GM12878 (cell line): ENCODE results near the gene ADGRL3. TPM values are rescaled to one million over a fixed set of nuclear protein-coding genes. Genes with fewer than 3 reads are reported as not detected.
"Not testable (repeated sequence)": the region's sequence is repeated elsewhere in the genome, so short reads cannot be mapped to it uniquely, and the experiment has no call there.

Source experiments
- ATAC-seq: fragments of 200-7000 bp; cut with Tn5 transposase; 3 replicates; pipeline ENCODE4 v1.9.1; 2020; ENCODE audit warnings: mild to moderate bottlenecking, moderate library complexity
- BruUV-seq: library from RNA; stranded (reverse); fragments of 400-500 nt; replicated peaks from 2 replicates; lab custom pipeline; 2021; lab: Mats Ljungman, UMichigan
- CTCF ChIA-PET: fragments of 300-600 bp; sonication (Branson Sonifier 250); formaldehyde crosslinking; extraction: SDS; loops from one replicate; lab custom pipeline; 2021; ENCODE audit warnings: inconsistent platforms; lab: Yijun Ruan, JAX
- POLR2A ChIA-PET: fragments of 350-600 bp; formaldehyde crosslinking; extraction: SDS; loops from one replicate; lab custom pipeline; 2021; ENCODE audit warnings: inconsistent platforms; lab: Charles Lee
- RAD21 ChIA-PET: fragments of 300-600 bp; sonication (Branson Sonifier 250); formaldehyde crosslinking; loops from one replicate; lab custom pipeline; 2023; ENCODE audit warnings: antibody characterized with exemption; ENCODE audit not compliant: unreplicated experiment; lab: Charles Lee
- SMC1A ChIA-PET: fragments of 300-600 bp; sonication (Branson Sonifier 250); formaldehyde crosslinking; loops from one replicate; lab custom pipeline; 2023; ENCODE audit not compliant: unreplicated experiment, uncharacterized antibody; lab: Charles Lee
- DNase-seq: peaks from one replicate; pipeline ENCODE4 v3.0.0-alpha.2; 2011; ENCODE audit warnings: low read depth, low spot score
- FAIRE-seq: peaks from 3 replicates; lab custom pipeline; 2011; peaks lifted over from hg19 to GRCh38; lab: Jason Lieb, UNC
- H2AFZ ChIP-seq: 2 replicates; pipeline ENCODE4 v1.6.0; 2011; ENCODE audit warnings: low read depth, low read length, control low read depth; ENCODE audit not compliant: control insufficient read depth
- H3K27ac ChIP-seq: 2 replicates; pipeline ENCODE4 v1.5.1; 2011; ENCODE audit warnings: control low read depth; ENCODE audit not compliant: control insufficient read depth, insufficient read depth
- H3K27me3 ChIP-seq, 2 experiments: replicated peaks in 1 of 2; 2 replicates each; pipeline versions ENCODE4 v1.6.0 to v1.6.1; 2011; ENCODE audit warnings: low read length in 1 of 2; ENCODE audit not compliant: control insufficient read depth in 2 of 2, insufficient read depth in 2 of 2
- H3K36me3 ChIP-seq, 2 experiments: 2 replicates each; pipeline ENCODE4 v1.5.1; 2011; ENCODE audit warnings: low read length in 1 of 2; ENCODE audit not compliant: control insufficient read depth in 2 of 2, insufficient read depth in 2 of 2
- H3K4me1 ChIP-seq: 2 replicates; pipeline ENCODE4 v1.6.1; 2011; ENCODE audit warnings: mild to moderate bottlenecking, low read length, moderate library complexity, mixed read lengths; ENCODE audit not compliant: control insufficient read depth, insufficient read depth
- H3K4me2 ChIP-seq: 2 replicates; pipeline ENCODE4 v1.6.0; 2011; ENCODE audit warnings: control low read depth; ENCODE audit not compliant: control insufficient read depth, insufficient read depth
- H3K4me3 ChIP-seq: fragments of 200-600 bp; sonication (generic); 2 replicates; pipeline ENCODE4 v1.5.1; 2016
- H3K79me2 ChIP-seq: 2 replicates; pipeline ENCODE4 v1.6.0; 2011; ENCODE audit warnings: low read length; ENCODE audit not compliant: control insufficient read depth, insufficient read depth
- H3K9ac ChIP-seq: 2 replicates; pipeline ENCODE4 v1.8.0; 2011; ENCODE audit warnings: low read length, control low read depth, mixed read lengths; ENCODE audit not compliant: control insufficient read depth, insufficient read depth
- H3K9me3 ChIP-seq: replicated peaks from 3 replicates; pipeline ENCODE4 v1.5.1; 2011; ENCODE audit warnings: mild to moderate bottlenecking, low read length; ENCODE audit not compliant: control insufficient read depth, insufficient read depth
- H4K20me1 ChIP-seq: 2 replicates; pipeline ENCODE4 v1.6.0; 2011; ENCODE audit not compliant: control insufficient read depth, insufficient read depth
- JUND ChIP-seq: IDR thresholded peaks from 2 replicates; pipeline ENCODE4 v1.6.1; 2012; ENCODE audit warnings: low read depth, mild to moderate bottlenecking, low read length, improper control_type of control experiment, moderate library complexity
- NFIC ChIP-seq: IDR thresholded peaks from 2 replicates; pipeline ENCODE4 v1.6.1; 2012; ENCODE audit warnings: low read depth, mild to moderate bottlenecking, inconsistent platforms, low read length, moderate library complexity
- SUPT20H ChIP-seq: IDR thresholded peaks from 2 replicates; pipeline ENCODE4 v1.6.1; 2011; ENCODE audit warnings: low read depth, mild to moderate bottlenecking, low read length, moderate library complexity, borderline replicate concordance; ENCODE audit not compliant: control insufficient read depth
- WGBS: methylation state at CpG from one replicate; pipeline ENCODE4 v1.1.6; 2016; ENCODE audit warnings: low lambda C conversion rate; ENCODE audit not compliant: insufficient replicate concordance, insufficient coverage; ENCODE audit errors: missing lambda C conversion rate; 5-methylcytosine and 5-hydroxymethylcytosine counted together
- in situ Hi-C: fragments of 300-500 bp; cut with MboI; formaldehyde crosslinking; loops from 9 replicates; pipeline ENCODE4 v1.14.3; 2018; ENCODE audit warnings: mixed read lengths
- intact Hi-C: fragments of 100-400 bp; cut with micrococcal nuclease; formaldehyde crosslinking; loops from one replicate; pipeline ENCODE4 v1.14.2; 2022; ENCODE audit not compliant: unreplicated experiment
- polyA plus RNA-seq, 11 experiments: library from polyadenylated mRNA; depleted of rRNA in 4 of 11; unstranded in 6 of 11; stranded (reverse) in 5 of 11; fragments of >200 nt; fragmentation: Nextera tagmentation in 4 of 11; fragmentation: Illumina TruSeq in 1 of 11; extraction: Ambion mirVana in 4 of 11; extraction: Trizol in 1 of 11; gene quantifications; 1 replicate in 1 of 11; 2 replicates in 10 of 11; pipeline versions ENCODE4 v1.2.1 to v1.2.3, GENCODE V29; 2011 to 2016; ENCODE audit warnings: inconsistent platforms in 2 of 11, missing spikeins in 2 of 11, low read depth in 1 of 11
- total RNA-seq, 4 experiments: library from RNA; depleted of rRNA in 3 of 4; stranded (reverse); fragments of >200 nt in 3 of 4; fragmentation: Illumina TruSeq in 1 of 4; extraction: Trizol in 1 of 4; gene quantifications; 2 replicates each; pipeline versions ENCODE4 v1.2.1 to v1.2.3, GENCODE V29; 2013 to 2021
- TF ChIP-seq, protein P1 (sequence below): fragments of 450-650 bp; formaldehyde crosslinking; IDR thresholded peaks from 2 replicates; pipeline ENCODE4 v1.5.0; 2022; ENCODE audit warnings: mild to moderate bottlenecking, missing genetic modification characterization
- TF ChIP-seq, protein P2 (sequence below): IDR thresholded peaks from 2 replicates; pipeline ENCODE4 v1.6.1; 2011; ENCODE audit warnings: low read depth, mild to moderate bottlenecking, low read length, moderate library complexity, borderline replicate concordance; ENCODE audit errors: extremely low read depth

ADGRL3 gene
- total and polyA plus RNA-seq, 10 of the 15 experiments (the other 5 are each of a cell fraction or from before 2014, with no cell fraction given): 1.1 TPM; not detected in 9

DNA sequence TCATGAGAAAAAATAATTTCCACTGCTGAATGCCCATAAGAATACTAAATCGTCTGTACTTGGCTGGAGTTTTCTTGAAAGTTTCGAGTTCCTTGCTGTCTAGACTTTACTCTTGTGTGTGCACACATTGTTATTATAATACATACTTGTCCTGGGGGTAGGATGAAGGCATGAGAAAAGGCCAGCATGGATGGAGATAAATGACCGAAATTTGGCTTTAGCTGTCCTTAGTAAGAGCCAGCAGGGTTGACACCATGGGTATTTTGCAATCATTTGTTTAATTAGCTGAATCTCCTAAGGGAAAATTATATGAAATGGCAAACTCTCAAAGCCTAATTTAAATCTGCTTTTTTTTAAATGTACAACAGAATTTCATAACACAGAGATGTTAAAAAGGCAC lies 641.6 kb downstream of the ADGRL3 start (continued):
- TF ChIP-seq, protein P1, sequence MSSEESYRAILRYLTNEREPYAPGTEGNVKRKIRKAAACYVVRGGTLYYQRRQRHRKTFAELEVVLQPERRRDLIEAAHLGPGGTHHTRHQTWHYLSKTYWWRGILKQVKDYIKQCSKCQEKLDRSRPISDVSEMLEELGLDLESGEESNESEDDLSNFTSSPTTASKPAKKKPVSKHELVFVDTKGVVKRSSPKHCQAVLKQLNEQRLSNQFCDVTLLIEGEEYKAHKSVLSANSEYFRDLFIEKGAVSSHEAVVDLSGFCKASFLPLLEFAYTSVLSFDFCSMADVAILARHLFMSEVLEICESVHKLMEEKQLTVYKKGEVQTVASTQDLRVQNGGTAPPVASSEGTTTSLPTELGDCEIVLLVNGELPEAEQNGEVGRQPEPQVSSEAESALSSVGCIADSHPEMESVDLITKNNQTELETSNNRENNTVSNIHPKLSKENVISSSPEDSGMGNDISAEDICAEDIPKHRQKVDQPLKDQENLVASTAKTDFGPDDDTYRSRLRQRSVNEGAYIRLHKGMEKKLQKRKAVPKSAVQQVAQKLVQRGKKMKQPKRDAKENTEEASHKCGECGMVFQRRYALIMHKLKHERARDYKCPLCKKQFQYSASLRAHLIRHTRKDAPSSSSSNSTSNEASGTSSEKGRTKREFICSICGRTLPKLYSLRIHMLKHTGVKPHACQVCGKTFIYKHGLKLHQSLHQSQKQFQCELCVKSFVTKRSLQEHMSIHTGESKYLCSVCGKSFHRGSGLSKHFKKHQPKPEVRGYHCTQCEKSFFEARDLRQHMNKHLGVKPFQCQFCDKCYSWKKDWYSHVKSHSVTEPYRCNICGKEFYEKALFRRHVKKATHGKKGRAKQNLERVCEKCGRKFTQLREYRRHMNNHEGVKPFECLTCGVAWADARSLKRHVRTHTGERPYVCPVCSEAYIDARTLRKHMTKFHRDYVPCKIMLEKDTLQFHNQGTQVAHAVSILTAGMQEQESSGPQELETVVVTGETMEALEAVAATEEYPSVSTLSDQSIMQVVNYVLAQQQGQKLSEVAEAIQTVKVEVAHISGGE: no peak

DNA sequence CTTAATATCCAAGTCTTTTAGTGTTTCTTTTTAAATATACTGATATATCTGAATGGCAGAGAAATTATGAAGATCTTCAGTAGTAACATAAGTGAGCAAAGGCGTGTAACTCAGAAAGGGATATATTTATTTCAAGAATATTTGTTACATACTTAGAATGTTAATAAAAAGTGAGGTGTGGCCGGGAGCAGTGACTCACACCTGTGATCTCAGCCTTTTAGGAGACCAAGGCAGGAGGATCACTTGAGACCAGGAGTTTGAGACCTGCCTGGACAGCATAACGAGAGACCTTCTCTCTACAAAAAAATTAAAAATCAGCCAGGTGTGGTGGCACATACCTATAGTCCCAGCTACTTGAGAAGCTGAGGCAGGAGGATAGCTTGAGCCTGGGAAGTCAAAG lies 651.0 kb downstream of the ADGRL3 start:
- RAD21 ChIA-PET: interaction anchor here (0.7 to 1.3 kb wide), 2 partner anchors 13 to 561 kb away, joined by 3 to 7 read pairs; no protein-coding TSS in a partner anchor
- in situ Hi-C loops: no loop called here
- H3K4me3 ChIP-seq: no peak overlapping the region

DNA sequence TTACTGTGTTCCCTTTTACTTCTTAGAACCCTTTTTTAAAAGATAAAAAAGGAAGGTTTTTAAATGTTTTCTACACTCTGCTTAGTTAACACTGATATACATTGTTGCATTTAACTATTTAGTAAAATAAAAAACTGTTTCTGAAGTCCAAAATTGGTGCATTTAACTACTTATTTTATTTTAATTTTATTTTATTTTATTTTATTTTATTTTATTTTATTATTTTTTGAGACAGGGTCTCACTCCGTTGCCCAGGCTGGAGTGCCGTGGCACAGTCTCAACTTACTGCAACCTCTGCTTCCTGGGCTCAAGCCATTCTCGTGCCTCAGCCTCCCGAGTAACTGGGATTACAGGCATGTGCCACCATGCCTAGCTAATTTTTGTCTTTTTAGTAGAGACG lies 652.0 kb downstream of the ADGRL3 start:
- intact Hi-C loops, H3K4me3 ChIP-seq, H3K9me3 ChIP-seq, POLR2A ChIA-PET, H3K27me3 ChIP-seq, ATAC-seq, FAIRE-seq, in situ Hi-C loops, H3K27ac ChIP-seq, H3K9ac ChIP-seq, DNase-seq, H2AFZ ChIP-seq, H3K4me1 ChIP-seq, BruUV-seq, H3K36me3 ChIP-seq, CTCF ChIA-PET, H4K20me1 ChIP-seq, H3K79me2 ChIP-seq, H3K4me2 ChIP-seq: not testable (repeated sequence)
- ChIA-PET SMC1A (interaction anchor here (0.9 to 3.5 kb wide), 5 partner anchors 10 to 28 kb away, joined by 3 to 29 read pairs (median 6); no protein-coding TSS in a partner anchor), RAD21 (interaction anchor here (0.8 kb wide), 1 partner anchor 13 kb away, joined by 4 read pairs; no protein-coding TSS in a partner anchor)
- WGBS: 32% methylated on average over 5 of the region's 5 CpGs

More for the DNA sequence above, 651.0 kb downstream of the ADGRL3 start:
- Histone ChIP-seq H3K4me1 (no peaks in the 10 kb centered on the region), H3K27ac (no peak overlapping the region), H4K20me1 (no peaks in the 10 kb centered on the region), H3K9me3 (no peaks in the 10 kb centered on the region), H3K36me3 (no peaks in the 10 kb centered on the region), H3K4me2 (no peak overlapping the region), H2AFZ (no peak overlapping the region), H3K9ac (no peak overlapping the region), H3K27me3 (no peaks in the 10 kb centered on the region), H3K79me2 (no peaks in the 10 kb centered on the region)
- intact Hi-C loops: no loop called here
- 26% methylated on average over 3 of the region's 3 CpGs for WGBS
- ChIA-PET POLR2A (no interaction called here), CTCF (interaction anchor here (1.0 to 1.4 kb wide), 2 partner anchors 10 to 13 kb away, joined by 3 to 5 read pairs; no protein-coding TSS in a partner anchor), SMC1A (interaction anchor here (1.2 to 1.4 kb wide), 2 partner anchors 23 to 60 kb away, joined by 3 to 5 read pairs; no protein-coding TSS in a partner anchor)
- ATAC-seq (no peak), DNase-seq (no peak), FAIRE-seq (no peak)
- TF ChIP-seq, protein P2, sequence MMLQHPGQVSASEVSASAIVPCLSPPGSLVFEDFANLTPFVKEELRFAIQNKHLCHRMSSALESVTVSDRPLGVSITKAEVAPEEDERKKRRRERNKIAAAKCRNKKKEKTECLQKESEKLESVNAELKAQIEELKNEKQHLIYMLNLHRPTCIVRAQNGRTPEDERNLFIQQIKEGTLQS: no peak
- no peak for TF ChIP-seq JUND
- no peak for TF ChIP-seq SUPT20H
- TF ChIP-seq NFIC: no peak
- no TSS peak for BruUV-seq
